Upper lobe of left lung (tissue), 4 donors: Measurements from ENCODE around the gene RPL39.

Experiments
- POLR2A ChIP-seq, 4 donors: fragments of 450-650 bp; IDR thresholded peaks; one replicate each; pipeline ENCODE4 v1.5.1; 2016 to 2017; ENCODE audit warnings: antibody characterized with exemption in 4 of 4, mild to moderate bottlenecking in 2 of 4
- POLR2AphosphoS5 ChIP-seq, 2 donors: sonication (generic); formaldehyde crosslinking; IDR thresholded peaks; one replicate each; pipeline ENCODE4 v1.5.1; 2017; ENCODE audit warnings: antibody characterized with exemption in 2 of 2
- TF ChIP-seq, protein P1 (sequence below), 6 experiments: fragments of 450-650 bp in 4 of 6; fragments of 200-600 bp in 2 of 6; sonication (generic) in 2 of 6; IDR thresholded peaks; one replicate each; pipeline ENCODE4 v1.5.1; 2016 to 2019; ENCODE audit warnings: antibody characterized with exemption in 6 of 6

DNA sequence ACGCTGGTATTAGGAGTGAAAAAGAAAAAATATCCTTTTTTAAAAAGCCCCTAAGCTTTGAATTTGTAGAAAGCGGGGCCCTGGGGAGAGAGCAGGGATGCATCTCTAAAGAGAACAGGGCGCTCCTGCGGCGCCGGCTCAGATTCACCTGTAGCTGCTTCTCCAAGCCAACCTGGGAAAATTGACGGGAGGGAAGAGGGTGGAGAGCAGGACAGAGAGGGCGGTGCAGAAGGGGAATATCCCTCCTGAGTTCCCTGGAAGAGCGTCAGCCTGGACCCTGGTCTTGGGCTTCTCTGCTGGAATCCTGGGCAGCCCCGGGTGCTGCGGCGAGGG, 33.8 kb downstream of the RPL39 start:
- TF ChIP-seq, protein P1, sequence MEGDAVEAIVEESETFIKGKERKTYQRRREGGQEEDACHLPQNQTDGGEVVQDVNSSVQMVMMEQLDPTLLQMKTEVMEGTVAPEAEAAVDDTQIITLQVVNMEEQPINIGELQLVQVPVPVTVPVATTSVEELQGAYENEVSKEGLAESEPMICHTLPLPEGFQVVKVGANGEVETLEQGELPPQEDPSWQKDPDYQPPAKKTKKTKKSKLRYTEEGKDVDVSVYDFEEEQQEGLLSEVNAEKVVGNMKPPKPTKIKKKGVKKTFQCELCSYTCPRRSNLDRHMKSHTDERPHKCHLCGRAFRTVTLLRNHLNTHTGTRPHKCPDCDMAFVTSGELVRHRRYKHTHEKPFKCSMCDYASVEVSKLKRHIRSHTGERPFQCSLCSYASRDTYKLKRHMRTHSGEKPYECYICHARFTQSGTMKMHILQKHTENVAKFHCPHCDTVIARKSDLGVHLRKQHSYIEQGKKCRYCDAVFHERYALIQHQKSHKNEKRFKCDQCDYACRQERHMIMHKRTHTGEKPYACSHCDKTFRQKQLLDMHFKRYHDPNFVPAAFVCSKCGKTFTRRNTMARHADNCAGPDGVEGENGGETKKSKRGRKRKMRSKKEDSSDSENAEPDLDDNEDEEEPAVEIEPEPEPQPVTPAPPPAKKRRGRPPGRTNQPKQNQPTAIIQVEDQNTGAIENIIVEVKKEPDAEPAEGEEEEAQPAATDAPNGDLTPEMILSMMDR (IDR thresholded peaks at IDR 0.05), result no peak
- TF ChIP-seq POLR2A (IDR thresholded peaks at IDR 0.05) (no peak), POLR2AphosphoS5 (IDR thresholded peaks at IDR 0.05) (no peak)
